CD8-positive, alpha-beta memory T cell (primary cell): ENCODE results near the gene PIGQ. TPM values are rescaled to one million over a fixed set of nuclear protein-coding genes. Genes with fewer than 3 reads are reported as not detected.

ENCODE experiments used
- CTCF ChIA-PET: fragments of 350-600 bp; sonication (Branson Sonifier 250); formaldehyde crosslinking; loops from one replicate; lab custom pipeline; 2021; ENCODE audit warnings: antibody characterized with exemption; lab: Charles Lee
- POLR2A ChIA-PET: fragments of 350-600 bp; sonication (Branson Sonifier 250); formaldehyde crosslinking; loops from one replicate; lab custom pipeline; 2021; ENCODE audit warnings: antibody characterized with exemption; lab: Charles Lee
- DNase-seq, 5 donors: peaks; one replicate each; pipeline versions ENCODE4 v3.0.0 to v3.0.0-alpha.2; 2020 to 2022; ENCODE audit warnings: mixed read lengths in 1 of 5
- H3K27ac ChIP-seq: one replicate; pipeline ENCODE4 v1.7.0; 2013; ENCODE audit warnings: low read depth, mild to moderate bottlenecking, low read length, moderate library complexity
- H3K27me3 ChIP-seq: 2 replicates; pipeline ENCODE4 v1.7.0; 2013; ENCODE audit warnings: low read length, mild to moderate bottlenecking; ENCODE audit not compliant: insufficient read depth, poor library complexity, severe bottlenecking
- H3K36me3 ChIP-seq: 2 replicates; pipeline ENCODE4 v1.7.0; 2013; ENCODE audit warnings: mild to moderate bottlenecking, low read length, moderate library complexity; ENCODE audit not compliant: insufficient read depth
- H3K4me1 ChIP-seq: 2 replicates; pipeline ENCODE4 v1.7.0; 2013; ENCODE audit warnings: mild to moderate bottlenecking, low read length, moderate library complexity; ENCODE audit not compliant: insufficient read depth
- H3K4me3 ChIP-seq: 2 replicates; pipeline ENCODE4 v1.7.0; 2013; ENCODE audit warnings: mild to moderate bottlenecking, low read length
- H3K9me3 ChIP-seq: 2 replicates; pipeline ENCODE4 v1.7.0; 2013; ENCODE audit warnings: mild to moderate bottlenecking, low read length
- H3K27ac Mint-ChIP-seq, 8 donors: one replicate each; pipeline ENCODE4 v1.8.0; 2020 to 2021; ENCODE audit warnings: mixed read lengths in 8 of 8, mild to moderate bottlenecking in 6 of 8, inconsistent platforms in 3 of 8, moderate library complexity in 3 of 8
- H3K27me3 Mint-ChIP-seq, 2 donors: one replicate each; pipeline ENCODE4 v1.8.0; 2020 to 2021; ENCODE audit warnings: mixed read lengths in 2 of 2, mild to moderate bottlenecking in 1 of 2, moderate library complexity in 1 of 2
- H3K36me3 Mint-ChIP-seq, 3 donors: one replicate each; pipeline ENCODE4 v1.8.0; 2020 to 2021; ENCODE audit warnings: mixed read lengths in 3 of 3, inconsistent platforms in 1 of 3, mild to moderate bottlenecking in 1 of 3
- H3K4me1 Mint-ChIP-seq, 3 donors: one replicate each; pipeline ENCODE4 v1.8.0; 2020 to 2021; ENCODE audit warnings: mixed read lengths in 3 of 3, inconsistent platforms in 1 of 3, mild to moderate bottlenecking in 1 of 3
- H3K4me3 Mint-ChIP-seq, 7 donors: one replicate each; pipeline ENCODE4 v1.8.0; 2020 to 2021; ENCODE audit warnings: mixed read lengths in 7 of 7, mild to moderate bottlenecking in 6 of 7, moderate library complexity in 4 of 7, inconsistent platforms in 2 of 7
- H3K9me3 Mint-ChIP-seq, 5 donors: one replicate each; pipeline ENCODE4 v1.8.0; 2020 to 2022; ENCODE audit warnings: mixed read lengths in 5 of 5, mild to moderate bottlenecking in 3 of 5, moderate library complexity in 2 of 5, inconsistent platforms in 1 of 5
- polyA plus RNA-seq: library from polyadenylated mRNA; unstranded; fragments of 300-500 nt; fragmentation: Illumina TruSeq; gene quantifications from one replicate; pipeline ENCODE4 v1.2.3, GENCODE V29; 2021
- total RNA-seq, 2 experiments: library from RNA; stranded (reverse); gene quantifications; one replicate each; pipeline ENCODE4 v1.2.3, GENCODE V29; 2021

PIGQ gene
- total and polyA plus RNA-seq, 3 experiments from 2014 or later = 14.0 to 50.1 (median 47.4) TPM

DNA sequence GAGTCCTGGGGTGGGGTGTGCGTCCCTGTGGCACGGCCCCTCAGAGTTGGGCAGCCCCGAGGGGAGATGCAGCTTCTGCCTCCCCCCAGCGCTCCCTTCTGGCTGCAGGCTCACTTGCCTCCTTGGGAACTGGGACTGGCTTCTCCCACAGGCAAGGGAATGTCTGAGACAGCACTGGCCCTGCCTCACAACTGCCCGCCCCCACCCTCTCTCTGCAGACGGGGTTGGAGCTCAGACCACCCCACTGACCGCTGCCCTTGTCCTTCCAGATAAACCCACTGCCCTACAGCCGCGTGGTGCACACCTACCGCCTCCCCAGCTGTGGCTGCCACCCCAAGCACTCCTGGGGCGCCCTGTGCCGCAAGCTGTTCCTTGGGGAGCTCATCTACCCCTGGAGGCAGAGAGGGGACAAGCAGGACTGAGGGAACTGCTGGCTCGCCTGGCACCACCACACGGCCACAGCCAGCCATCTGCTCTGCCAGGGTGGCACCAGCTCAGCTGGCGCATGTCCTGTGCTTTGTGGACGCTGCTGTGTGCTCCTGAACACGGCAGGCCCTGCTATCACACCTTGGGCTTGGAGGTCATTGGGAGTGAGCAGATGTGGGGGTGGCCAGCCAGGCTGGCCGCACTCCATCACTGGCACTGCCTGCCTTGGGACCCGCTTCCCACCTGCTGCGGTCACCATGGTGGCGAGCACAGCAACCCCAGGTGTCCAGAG, 13.0 kb downstream of the PIGQ start:
- Mint-ChIP-seq H3K27me3 (peaks cover 0 to 2% of the 10 kb centered on the region in 2 donors), H3K27ac (no peak overlapping the region), H3K9me3 (no peaks in the 10 kb centered on the region), H3K36me3 (no peaks in the 10 kb centered on the region), H3K4me3 (no peak overlapping the region), H3K4me1 (peaks cover 0 to 8% (median 3%) of the 10 kb centered on the region in 3 donors)
- Histone ChIP-seq H3K4me3 (no peak overlapping the region), H3K9me3 (no peaks in the 10 kb centered on the region), H3K27me3 (no peaks in the 10 kb centered on the region), H3K4me1 (peaks cover 10% of the 10 kb centered on the region), H3K36me3 (no peaks in the 10 kb centered on the region), H3K27ac (no peak overlapping the region)
- ChIA-PET POLR2A (no interaction called here), CTCF (no interaction called here)
- DNase-seq = no peak

DNA sequence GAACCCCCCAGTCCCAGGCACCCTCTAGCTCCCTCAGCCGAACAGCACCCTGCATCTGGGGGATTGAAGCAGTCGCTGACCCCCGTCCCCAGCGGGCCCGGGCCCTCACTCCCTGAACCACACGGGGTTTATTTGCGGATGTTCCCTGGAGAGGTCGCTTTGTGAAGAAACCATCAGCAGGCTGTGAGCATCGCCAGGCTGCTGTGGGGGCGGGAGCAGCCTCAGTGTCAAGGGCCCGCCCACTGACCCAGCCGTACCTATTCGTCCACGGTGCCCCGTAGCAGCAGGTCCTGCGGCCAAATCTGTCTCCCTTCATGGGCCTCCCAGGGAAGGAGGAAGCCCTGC, 13.7 kb downstream of the PIGQ start:
- no peak overlapping the region for H3K27ac ChIP-seq
- H3K27me3 Mint-ChIP-seq = peaks cover 0 to 2% of the 10 kb centered on the region in 2 donors
- no peaks in the 10 kb centered on the region for H3K36me3 ChIP-seq
- H3K27me3 ChIP-seq = no peaks in the 10 kb centered on the region
- CTCF ChIA-PET = no interaction called here
- H3K9me3 ChIP-seq = no peaks in the 10 kb centered on the region
- no peak for DNase-seq
- POLR2A ChIA-PET = interaction anchor here (0.6 kb wide), 1 partner anchor 25 kb away, joined by 3 read pairs; no protein-coding TSS in a partner anchor
- H3K36me3 Mint-ChIP-seq = no peaks in the 10 kb centered on the region
- no peak overlapping the region for H3K4me3 ChIP-seq
- peaks cover 16% of the 10 kb centered on the region for H3K4me1 ChIP-seq
- H3K4me1 Mint-ChIP-seq = peaks cover 0 to 14% (median 5%) of the 10 kb centered on the region in 3 donors
- H3K4me3 Mint-ChIP-seq = no peak overlapping the region
- no peak overlapping the region for H3K27ac Mint-ChIP-seq
- H3K9me3 Mint-ChIP-seq = no peaks in the 10 kb centered on the region

GRCh38 chr16:583815-584591, 14.2 kb downstream of the PIGQ start:
- Histone ChIP-seq H3K36me3 (no peaks in the 10 kb centered on the region), H3K27me3 (no peaks in the 10 kb centered on the region), H3K4me3 (no peak overlapping the region), H3K27ac (no peak overlapping the region), H3K4me1 (peaks cover 17% of the 10 kb centered on the region), H3K9me3 (no peaks in the 10 kb centered on the region)
- no peak for DNase-seq
- H3K9me3 Mint-ChIP-seq = no peaks in the 10 kb centered on the region
- H3K36me3 Mint-ChIP-seq = peaks cover 0 to 2% (median 0%) of the 10 kb centered on the region in 3 donors
- ChIA-PET POLR2A (interaction anchor here (0.6 kb wide), 1 partner anchor 25 kb away, joined by 3 read pairs; no protein-coding TSS in a partner anchor), CTCF (no interaction called here)
- peaks cover 0 to 4% of the 10 kb centered on the region in 2 donors for H3K27me3 Mint-ChIP-seq
- peaks cover 0 to 16% (median 7%) of the 10 kb centered on the region in 3 donors for H3K4me1 Mint-ChIP-seq
- no peak overlapping the region for H3K27ac Mint-ChIP-seq
- no peak overlapping the region for H3K4me3 Mint-ChIP-seq

DNA sequence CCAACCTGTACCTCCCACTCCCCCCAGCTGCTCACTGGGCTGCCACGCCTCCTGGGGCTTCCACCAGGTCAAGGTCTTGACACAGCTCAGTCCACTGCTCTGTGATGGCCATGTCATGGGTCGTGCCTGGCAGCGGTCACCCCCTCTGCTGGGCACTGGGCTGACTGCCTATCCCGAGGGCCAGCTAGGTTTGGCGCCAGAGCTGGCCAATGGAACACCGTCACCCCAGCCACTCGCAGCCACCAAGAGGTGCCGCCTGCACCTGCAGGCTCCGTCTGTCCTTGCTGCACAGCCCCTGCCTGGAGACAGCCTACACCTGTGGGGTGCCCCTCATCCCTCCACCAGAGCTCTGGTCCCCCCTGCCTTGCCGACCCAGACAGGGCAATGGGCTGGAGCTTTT, 15.6 kb downstream of the PIGQ start:
- H3K27ac ChIP-seq = no peak overlapping the region
- H3K36me3 ChIP-seq = no peaks in the 10 kb centered on the region
- H3K9me3 Mint-ChIP-seq = no peaks in the 10 kb centered on the region
- H3K4me1 Mint-ChIP-seq = peaks cover 0 to 17% (median 7%) of the 10 kb centered on the region in 3 donors
- peak overlapping the region in 1 of 7 donors; percentile 54 for H3K4me3 Mint-ChIP-seq
- H3K27me3 ChIP-seq = no peaks in the 10 kb centered on the region
- H3K36me3 Mint-ChIP-seq = peaks cover 0 to 8% (median 0%) of the 10 kb centered on the region in 3 donors
- peaks cover 17% of the 10 kb centered on the region for H3K4me1 ChIP-seq
- no peak for DNase-seq
- no peaks in the 10 kb centered on the region for H3K9me3 ChIP-seq
- peaks cover 0 to 4% of the 10 kb centered on the region in 2 donors for H3K27me3 Mint-ChIP-seq
- H3K27ac Mint-ChIP-seq = peak overlapping the region in 1 of 8 donors; percentile 45
- ChIA-PET CTCF (interaction anchor here (0.5 kb wide), 1 partner anchor 8 kb away, joined by 4 read pairs; no protein-coding TSS in a partner anchor), POLR2A (no interaction called here)
- no peak overlapping the region for H3K4me3 ChIP-seq

- CTCF ChIA-PET = interaction anchor here (0.5 kb wide), 1 partner anchor 9 kb away, joined by 4 read pairs; no protein-coding TSS in a partner anchor
- peak overlapping the region in 1 of 8 donors; percentile 45 for H3K27ac Mint-ChIP-seq
Measured at GRCh38 chr16:586047-586644, 16.4 kb downstream of the PIGQ start.

DNA sequence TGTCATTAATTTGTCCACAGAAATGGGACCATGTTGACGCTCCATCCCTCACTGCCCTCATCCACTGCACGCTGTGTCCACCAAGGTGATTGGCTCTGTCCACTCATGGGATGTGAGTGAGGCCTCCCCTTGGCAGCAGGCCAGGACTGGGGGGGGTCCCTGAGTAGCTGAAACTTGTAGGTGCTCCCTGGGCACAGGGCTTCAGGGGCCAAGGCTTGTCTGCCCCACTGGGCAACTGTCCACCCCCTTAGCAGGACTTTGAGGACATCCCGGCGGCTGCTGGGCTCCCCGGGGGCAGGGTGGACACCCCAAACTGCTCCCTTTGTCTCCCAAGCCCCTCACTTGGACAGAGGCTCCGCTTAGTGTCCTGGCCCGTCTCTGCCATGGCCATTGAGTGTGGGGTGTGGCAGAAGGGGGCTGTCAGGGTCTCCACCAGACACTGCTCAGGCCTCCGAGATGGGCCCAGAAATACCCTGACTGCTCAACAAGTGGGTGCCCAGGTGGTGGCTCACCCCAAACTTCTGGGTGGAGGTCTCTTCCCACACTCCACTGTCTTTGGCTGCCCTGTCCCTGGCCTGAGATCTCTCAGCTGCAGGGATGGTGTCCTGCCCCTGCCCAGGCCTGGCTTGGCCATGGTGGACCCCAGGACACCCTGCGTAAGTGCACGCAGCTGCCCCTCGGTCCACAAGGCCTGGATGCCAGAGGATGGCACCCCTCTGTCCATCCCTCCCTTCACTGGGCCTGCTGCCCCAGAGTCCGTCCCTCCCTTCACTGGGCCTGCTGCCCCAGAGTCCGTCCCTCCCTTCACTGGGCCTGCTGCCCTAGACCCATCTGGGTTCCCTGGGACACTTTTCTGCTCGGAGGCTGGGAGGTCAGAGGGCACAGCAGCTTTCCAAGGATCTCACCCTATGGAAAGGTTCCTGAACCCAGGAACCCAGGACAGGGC, 17.1 kb downstream of the PIGQ start:
- no peaks in the 10 kb centered on the region for H3K27me3 ChIP-seq
- DNase-seq = no peak
- Mint-ChIP-seq H3K27me3 (peaks cover 0 to 4% of the 10 kb centered on the region in 2 donors), H3K4me1 (peaks cover 13 to 30% (median 17%) of the 10 kb centered on the region in 3 donors), H3K9me3 (no peaks in the 10 kb centered on the region), H3K27ac (peak overlapping the region in 6 of 8 donors; percentile 57 to 98 (median 68)), H3K36me3 (peaks cover 0 to 8% (median 0%) of the 10 kb centered on the region in 3 donors), H3K4me3 (peak overlapping the region; percentile 55 to 98 (median 95))
- POLR2A ChIA-PET = interaction anchor here (2.2 kb wide), 1 partner anchor 50 kb away, joined by 7 read pairs; the partner anchor contains the start of gene METTL26
- CTCF ChIA-PET = no interaction called here
- H3K4me3 ChIP-seq = no peak overlapping the region
- no peaks in the 10 kb centered on the region for H3K36me3 ChIP-seq
- H3K27ac ChIP-seq = no peak overlapping the region
- H3K4me1 ChIP-seq = peaks cover 26% of the 10 kb centered on the region
- no peaks in the 10 kb centered on the region for H3K9me3 ChIP-seq

More at GRCh38 chr16:586047-586644, 16.4 kb downstream of the PIGQ start:
- Histone ChIP-seq H3K36me3 (no peaks in the 10 kb centered on the region), H3K4me1 (peaks cover 24% of the 10 kb centered on the region), H3K27ac (no peak overlapping the region), H3K27me3 (no peaks in the 10 kb centered on the region), H3K9me3 (no peaks in the 10 kb centered on the region), H3K4me3 (no peak overlapping the region)
- DNase-seq = no peak
- no peaks in the 10 kb centered on the region for H3K9me3 Mint-ChIP-seq
- peaks cover 8 to 25% (median 13%) of the 10 kb centered on the region in 3 donors for H3K4me1 Mint-ChIP-seq
- peaks cover 0 to 4% of the 10 kb centered on the region in 2 donors for H3K27me3 Mint-ChIP-seq
- POLR2A ChIA-PET = no interaction called here
- peak overlapping the region in 1 of 7 donors; percentile 54 for H3K4me3 Mint-ChIP-seq
- H3K36me3 Mint-ChIP-seq = peaks cover 0 to 8% (median 0%) of the 10 kb centered on the region in 3 donors

DNA sequence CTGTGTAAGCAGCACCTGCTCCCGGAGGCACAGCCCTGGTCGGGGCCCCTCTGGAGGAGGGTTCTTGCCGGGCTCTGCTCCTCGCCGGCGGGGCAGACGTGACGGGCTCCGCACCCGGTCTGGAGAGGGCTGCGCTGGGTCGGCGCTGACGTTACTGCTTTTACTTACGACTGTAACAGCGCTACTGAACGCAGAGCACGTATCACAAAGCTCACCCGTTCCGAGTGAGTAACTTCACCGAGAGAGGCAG, 18.8 kb downstream of the PIGQ start:
- H3K4me3 ChIP-seq = peak overlapping the region; percentile 83

More for the DNA sequence above, 18.8 kb downstream of the PIGQ start:
- ChIA-PET POLR2A (interaction anchor here (0.5 to 2.2 kb wide), 5 partner anchors 19 to 206 kb away, joined by 3 to 7 read pairs (median 3); partner anchors contain the start of genes CAPN15, JMJD8, METTL26 and PIGQ), CTCF (interaction anchor here (1.8 kb wide), 1 partner anchor 9 kb away, joined by 7 read pairs; no protein-coding TSS in a partner anchor)
- Mint-ChIP-seq H3K27ac (peak overlapping the region; percentile 89 to 99 (median 98)), H3K4me3 (peak overlapping the region; percentile 88 to 98 (median 96)), H3K4me1 (peaks cover 21 to 45% (median 24%) of the 10 kb centered on the region in 3 donors), H3K9me3 (no peaks in the 10 kb centered on the region), H3K36me3 (peaks cover 0 to 17% (median 0%) of the 10 kb centered on the region in 3 donors), H3K27me3 (peaks cover 0 to 4% of the 10 kb centered on the region in 2 donors)
- no peaks in the 10 kb centered on the region for H3K9me3 ChIP-seq
- no peaks in the 10 kb centered on the region for H3K36me3 ChIP-seq
- peaks cover 26% of the 10 kb centered on the region for H3K4me1 ChIP-seq
- peak overlapping the region; percentile 87 for H3K27ac ChIP-seq
- peak in 3 of 5 donors; percentile 46 to 82 (median 47) for DNase-seq
- no peaks in the 10 kb centered on the region for H3K27me3 ChIP-seq
